Measurements from ENCODE around the gene CMSS1. TPM values are rescaled to one million over a fixed set of nuclear protein-coding genes. Genes with fewer than 3 reads are reported as not detected.

CMSS1 gene
- total RNA-seq, 1 donor from 2014 or later, result 35.7 TPM

GRCh38 chr3:99781761-99782160, 35.9 kb upstream of the CMSS1 start:
- TF ChIP-seq CTCF (IDR thresholded peaks at IDR 0.05; ENCODE audit: unreplicated experiment), result no peak
- no peak for DNase-seq (ENCODE audit: low spot score, unreplicated experiment)
- no peaks in the 10 kb centered on the region for H3K4me1 Mint-ChIP-seq (ENCODE audit: low read depth)
- peaks cover 9% of the 10 kb centered on the region for H3K27me3 Mint-ChIP-seq
- no peak overlapping the region for H3K4me3 Mint-ChIP-seq (ENCODE audit: low read depth)
- no peaks in the 10 kb centered on the region for H3K36me3 Mint-ChIP-seq (ENCODE audit: insufficient read depth)
- no peaks in the 10 kb centered on the region for H3K9me3 Mint-ChIP-seq (ENCODE audit: low read depth)
- H3K27ac Mint-ChIP-seq, result no peak overlapping the region

DNA sequence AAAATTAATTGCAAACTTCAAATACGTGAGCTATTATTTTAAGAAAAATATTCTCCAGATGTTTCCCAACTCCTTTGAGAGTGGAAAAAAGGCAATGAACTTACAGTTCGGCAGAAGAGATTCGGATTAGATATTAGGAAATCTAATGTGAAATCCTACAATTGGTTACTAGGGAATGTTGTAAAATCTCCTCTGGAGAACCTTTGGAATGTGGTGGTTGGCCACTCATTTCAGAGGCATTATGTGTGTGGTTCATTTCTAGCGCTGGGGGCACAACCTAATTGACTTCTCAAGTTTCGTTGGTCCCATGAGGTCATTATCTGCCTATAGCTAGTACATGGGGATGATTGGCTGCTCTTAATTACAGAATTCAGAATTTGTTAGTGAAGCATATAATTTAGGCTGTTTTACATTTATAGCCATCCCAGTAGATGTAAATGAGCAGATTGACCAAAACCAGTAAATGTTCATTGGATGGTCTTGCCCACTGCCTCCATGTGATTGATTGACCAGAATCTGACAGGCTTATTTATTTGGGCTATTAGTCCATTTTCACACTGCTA, 34.6 kb upstream of the CMSS1 start:
- no peaks in the 10 kb centered on the region for H3K36me3 Mint-ChIP-seq (ENCODE audit: insufficient read depth)
- H3K27ac Mint-ChIP-seq, result no peak overlapping the region
- no peaks in the 10 kb centered on the region for H3K4me1 Mint-ChIP-seq (ENCODE audit: low read depth)
- H3K4me3 Mint-ChIP-seq (ENCODE audit: low read depth), result no peak overlapping the region
- H3K27me3 Mint-ChIP-seq, result peaks cover 9% of the 10 kb centered on the region
- DNase-seq (ENCODE audit: low spot score, unreplicated experiment), result no peak
- no peaks in the 10 kb centered on the region for H3K9me3 Mint-ChIP-seq (ENCODE audit: low read depth)
- no peak for TF ChIP-seq CTCF (IDR thresholded peaks at IDR 0.05; ENCODE audit: unreplicated experiment)

- Mint-ChIP-seq H3K36me3 (ENCODE audit: insufficient read depth) (no peaks in the 10 kb centered on the region), H3K9me3 (ENCODE audit: low read depth) (no peaks in the 10 kb centered on the region), H3K4me3 (ENCODE audit: low read depth) (no peak overlapping the region), H3K27me3 (peaks cover 9% of the 10 kb centered on the region), H3K4me1 (ENCODE audit: low read depth) (no peaks in the 10 kb centered on the region), H3K27ac (no peak overlapping the region)
- DNase-seq (ENCODE audit: low spot score, unreplicated experiment), result no peak
- TF ChIP-seq CTCF (IDR thresholded peaks at IDR 0.05; ENCODE audit: unreplicated experiment), result peak; percentile 70
Observed at GRCh38 chr3:99789011-99789721, 28.5 kb upstream of the CMSS1 start.

- H3K9me3 Mint-ChIP-seq (ENCODE audit: low read depth), result no peaks in the 10 kb centered on the region
- no peaks in the 10 kb centered on the region for H3K36me3 Mint-ChIP-seq (ENCODE audit: insufficient read depth)
- H3K27ac Mint-ChIP-seq, result no peak overlapping the region
- peaks cover 4% of the 10 kb centered on the region for H3K27me3 Mint-ChIP-seq
- H3K4me3 Mint-ChIP-seq (ENCODE audit: low read depth), result no peak overlapping the region
- no peaks in the 10 kb centered on the region for H3K4me1 Mint-ChIP-seq (ENCODE audit: low read depth)
- DNase-seq (ENCODE audit: low spot score, unreplicated experiment), result no peak
- TF ChIP-seq CTCF (IDR thresholded peaks at IDR 0.05; ENCODE audit: unreplicated experiment), result no peak
Observed at GRCh38 chr3:99794485-99794884, 23.2 kb upstream of the CMSS1 start.

GRCh38 chr3:99795573-99795972, 22.1 kb upstream of the CMSS1 start:
- Mint-ChIP-seq H3K27ac (no peak overlapping the region), H3K4me3 (ENCODE audit: low read depth) (no peak overlapping the region)
- no peak for TF ChIP-seq CTCF (IDR thresholded peaks at IDR 0.05; ENCODE audit: unreplicated experiment)

More at GRCh38 chr3:99795573-99795972, 22.1 kb upstream of the CMSS1 start:
- H3K4me1 Mint-ChIP-seq (ENCODE audit: low read depth), result no peaks in the 10 kb centered on the region
- no peak for DNase-seq (ENCODE audit: low spot score, unreplicated experiment)
- H3K27me3 Mint-ChIP-seq, result peaks cover 2% of the 10 kb centered on the region
- no peaks in the 10 kb centered on the region for H3K9me3 Mint-ChIP-seq (ENCODE audit: low read depth)
- no peaks in the 10 kb centered on the region for H3K36me3 Mint-ChIP-seq (ENCODE audit: insufficient read depth)

Measured in progenitor cell of endocrine pancreas (in vitro differentiated cells).